AG09309 (cell line): ENCODE results near the gene HMX1.

Source experiments
- DNase-seq: peaks from one replicate; pipeline ENCODE4 v3.0.0-alpha.2; 2010; ENCODE audit warnings: low read depth
- H3K4me3 ChIP-seq: 2 replicates; pipeline ENCODE4 v1.5.1; 2011; ENCODE audit warnings: mild to moderate bottlenecking, low read depth, low read length, moderate library complexity; ENCODE audit not compliant: control insufficient read depth
- CTCF ChIP-seq: IDR thresholded peaks from 2 replicates; pipeline ENCODE4 v1.5.1; 2011; ENCODE audit warnings: mild to moderate bottlenecking, low read depth, low read length, inconsistent platforms; ENCODE audit not compliant: insufficient read depth, control insufficient read depth; ENCODE audit errors: missing control alignments

Gene HMX1

DNA sequence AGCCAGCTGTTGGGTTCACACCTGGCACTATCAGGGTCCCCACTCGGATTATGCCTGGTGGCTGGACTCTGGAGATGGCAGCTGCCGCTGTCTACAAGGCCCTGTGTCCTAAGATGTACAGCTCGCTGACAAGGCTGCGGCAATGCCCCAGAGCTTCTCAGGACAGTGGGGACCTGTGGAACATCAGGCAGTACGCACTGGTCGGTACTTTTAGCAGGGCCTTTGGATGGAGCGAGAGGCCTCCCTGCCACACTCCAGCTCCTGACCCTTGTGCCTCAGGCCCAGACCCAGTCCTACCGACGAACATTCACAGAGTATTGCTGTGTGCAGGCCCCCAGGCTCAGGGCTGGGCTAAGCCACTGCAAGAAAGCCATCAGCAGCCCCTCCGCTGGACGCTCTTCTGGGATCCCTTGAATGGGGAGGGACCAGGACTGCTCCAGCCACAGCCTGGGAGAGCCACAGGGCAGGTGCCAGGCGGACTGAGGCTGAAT, 45.7 kb upstream of the HMX1 start:
- no peak for TF ChIP-seq CTCF
- no peak for DNase-seq
- H3K4me3 ChIP-seq = no peak overlapping the region

DNA sequence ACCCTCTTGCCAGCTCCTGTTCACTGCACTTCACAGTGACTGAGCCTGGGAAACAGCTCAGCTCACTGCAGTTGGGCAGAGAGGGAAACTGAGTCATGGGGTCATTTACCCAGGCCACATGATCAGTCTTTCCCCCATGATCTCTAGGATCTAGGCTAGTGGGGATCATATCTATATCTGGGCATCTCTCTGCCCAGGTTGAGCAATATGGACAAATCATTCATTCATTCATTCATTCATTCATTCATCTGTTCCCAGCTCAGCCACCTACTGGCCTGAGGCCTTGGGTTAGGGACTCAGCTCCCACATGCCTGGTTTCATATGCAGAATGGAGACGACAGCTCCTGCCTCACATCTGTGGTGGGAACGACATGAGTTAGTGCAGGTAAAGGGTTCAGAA, 45.3 kb upstream of the HMX1 start:
- no peak overlapping the region for H3K4me3 ChIP-seq
- no peak for DNase-seq
- TF ChIP-seq CTCF = no peak

DNA sequence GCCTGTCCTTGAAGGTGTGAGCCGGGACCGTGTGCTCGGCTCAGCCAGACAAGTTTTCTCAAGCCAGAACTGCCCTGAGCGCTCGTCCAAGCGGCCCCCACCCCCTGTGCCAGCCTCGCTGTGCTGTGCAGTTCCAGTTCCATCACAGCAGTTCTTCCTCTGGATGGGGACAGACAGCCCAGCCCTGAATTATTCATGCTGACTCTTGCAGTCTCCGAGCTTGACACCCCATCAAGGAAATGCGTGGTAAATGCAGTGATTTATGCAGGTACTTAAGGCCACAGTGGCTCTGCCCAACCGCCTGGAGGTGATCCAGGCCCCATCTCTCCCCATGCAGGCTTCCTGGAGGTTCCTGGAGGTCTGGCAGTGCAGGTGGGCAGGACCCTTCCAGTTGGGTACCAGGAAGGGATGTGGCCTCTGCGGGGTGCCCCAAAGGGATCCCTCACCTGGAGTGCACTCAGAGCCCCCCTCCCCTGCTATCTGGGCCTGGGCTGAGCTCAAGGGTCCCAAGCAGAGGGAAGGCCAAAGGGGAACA, 44.8 kb upstream of the HMX1 start:
- no peak for DNase-seq
- no peak overlapping the region for H3K4me3 ChIP-seq
- TF ChIP-seq CTCF = no peak

DNA sequence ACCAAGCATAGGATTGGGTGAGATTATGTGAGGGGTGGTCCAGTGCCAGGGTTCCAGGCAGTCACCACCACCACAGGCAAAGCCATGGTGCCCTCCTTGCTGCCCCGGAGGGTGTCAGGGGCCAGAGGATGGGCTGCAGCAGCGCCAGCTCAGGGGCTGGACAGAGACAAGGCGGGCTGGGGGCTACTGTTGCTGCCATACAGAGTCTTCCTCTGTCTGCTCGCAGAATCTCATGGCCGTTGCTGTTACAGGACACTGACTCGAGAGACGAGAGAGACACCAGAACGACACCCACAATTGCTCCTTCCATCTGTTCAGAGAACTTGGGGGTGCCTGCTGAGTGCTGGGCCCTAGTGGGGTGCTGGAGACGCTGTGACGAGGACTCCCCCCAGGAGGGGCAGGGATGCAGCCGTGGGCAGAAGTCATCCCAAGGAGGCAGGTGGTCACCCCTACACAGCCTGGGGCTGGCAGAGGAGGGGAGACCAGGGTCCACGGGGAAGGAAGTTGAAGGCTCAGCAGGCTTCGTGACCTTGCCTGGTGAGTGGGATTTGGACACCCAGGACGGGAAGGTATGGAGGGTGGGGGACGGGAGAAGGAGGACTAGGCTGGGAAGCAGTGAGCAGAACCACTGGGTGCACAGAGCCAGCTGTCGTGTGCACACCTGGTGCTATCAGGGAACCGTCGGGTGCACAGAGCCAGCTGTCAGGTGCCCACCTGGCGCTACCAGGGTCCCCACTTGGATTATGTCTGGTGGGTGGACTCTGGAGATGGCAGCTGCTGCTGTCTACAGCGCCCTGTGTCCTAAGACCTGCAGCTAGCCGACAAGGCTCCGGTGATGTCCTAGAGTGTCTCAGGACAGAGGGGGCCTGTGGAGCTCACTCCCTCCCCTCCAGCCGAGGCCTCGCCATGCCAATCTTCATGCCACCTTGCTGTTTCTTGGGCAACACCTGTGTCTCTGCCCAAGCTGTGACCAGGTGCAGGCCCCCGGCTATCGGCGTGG, 43.9 kb upstream of the HMX1 start:
- DNase-seq = no peak
- TF ChIP-seq CTCF = no peak
- H3K4me3 ChIP-seq = no peak overlapping the region

- H3K4me3 ChIP-seq = no peak overlapping the region
- DNase-seq = no peak
- TF ChIP-seq CTCF = no peak
These were observed 43.0 kb upstream of the HMX1 start for GRCh38 chr4:8914461-8915171.

DNA sequence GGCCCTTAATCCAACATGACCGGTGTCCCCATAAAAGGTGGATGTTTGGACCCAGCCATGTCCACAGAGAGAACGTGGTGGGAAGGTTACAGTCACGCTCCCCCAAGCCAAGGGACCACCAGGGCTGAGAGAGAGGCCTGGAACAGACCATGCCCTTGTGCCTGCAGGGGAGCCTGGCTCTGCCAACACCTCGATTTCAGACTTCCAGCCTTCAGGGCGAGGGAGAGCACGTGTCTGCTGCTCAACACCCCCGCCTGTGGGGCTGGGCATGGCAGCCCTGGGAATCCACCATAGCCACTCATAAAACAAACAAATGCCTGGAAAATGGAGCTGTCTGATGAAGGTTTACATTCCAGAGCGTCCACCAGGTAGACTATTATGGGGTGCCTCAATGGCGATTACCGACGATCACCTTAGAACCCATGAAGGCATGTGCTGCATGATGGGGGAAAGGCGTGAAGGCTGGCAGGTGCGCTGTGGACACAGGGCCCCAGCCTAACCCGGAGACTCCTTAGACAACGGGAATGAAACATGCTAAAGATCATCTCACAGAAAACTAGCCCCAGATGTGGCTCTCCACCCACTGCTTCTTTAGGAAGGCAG, 42.3 kb upstream of the HMX1 start:
- DNase-seq = no peak
- no peak for TF ChIP-seq CTCF
- no peak overlapping the region for H3K4me3 ChIP-seq
